Measurements from ENCODE around the gene COL8A2. TPM values are rescaled to one million over a fixed set of nuclear protein-coding genes. Genes with fewer than 3 reads are reported as not detected.

The COL8A2 gene
- total and polyA plus RNA-seq, 7 experiments from 2014 or later = 0.05 to 2.5 (median 0.20) TPM; not detected in 3

DNA sequence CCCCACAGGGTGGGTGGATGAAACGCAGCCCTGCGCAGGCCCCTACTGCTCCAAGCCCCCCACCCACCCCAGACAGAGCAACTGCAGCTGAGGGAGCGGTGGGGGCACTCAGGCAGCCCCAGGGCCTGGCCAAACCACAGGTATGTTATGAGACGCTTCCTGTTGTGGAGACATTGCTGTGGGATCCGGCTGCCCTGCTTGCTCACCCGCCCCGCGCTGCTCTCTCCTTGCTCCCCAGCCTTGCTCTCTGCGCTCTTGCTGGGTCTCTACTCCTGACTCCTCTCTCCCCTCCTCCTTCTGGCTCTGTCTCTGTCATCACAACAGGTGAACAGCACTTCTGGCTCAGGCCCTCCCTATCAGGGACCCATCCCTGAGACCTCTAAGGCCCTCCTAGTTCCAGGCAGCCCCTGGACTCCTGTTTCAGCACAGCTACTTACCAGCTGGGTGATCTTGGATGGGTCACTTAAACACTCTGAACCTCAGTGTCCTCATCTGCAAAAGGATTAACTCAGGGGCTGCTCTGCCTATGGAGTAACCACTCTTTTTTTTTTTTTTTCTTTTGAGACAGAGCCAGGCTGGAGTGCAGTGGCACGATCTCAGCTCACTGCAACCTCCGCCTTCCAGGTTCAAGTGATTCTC is 15.9 kb downstream of the COL8A2 start:
- DNase-seq (peak in 7 of 9 donors; percentile 42 to 67 (median 61)), ATAC-seq (peak; percentile 92)
- Mint-ChIP-seq H3K27me3 (no peaks in the 10 kb centered on the region), H3K4me3 (peak overlapping the region in 9 of 10 donors; percentile 12 to 85 (median 68)), H3K9me3 (peaks cover 0 to 1% (median 0%) of the 10 kb centered on the region in 11 donors), H3K27ac (peak overlapping the region; percentile 35 to 97 (median 80)), H3K4me1 (peaks cover 21 to 38% (median 32%) of the 10 kb centered on the region in 7 donors), H3K36me3 (no peaks in the 10 kb centered on the region)
- Histone ChIP-seq H3K36me3 (ENCODE audit: control insufficient read depth in 2 of 3, insufficient read depth in 3 of 3, low read length in 3 of 3) (no peaks in the 10 kb centered on the region), H3K27me3 (ENCODE audit: control insufficient read depth in 2 of 2, insufficient read depth in 2 of 2, low read length in 2 of 2) (no peaks in the 10 kb centered on the region), H3K9me3 (ENCODE audit: control insufficient read depth in 2 of 3, low read length in 3 of 3) (no peaks in the 10 kb centered on the region), H3K4me1 (ENCODE audit: control insufficient read depth in 2 of 2, insufficient read depth in 2 of 2, low read length in 2 of 2) (peaks cover 0 to 15% of the 10 kb centered on the region in 2 donors), H3K4me3 (ENCODE audit: low read length) (no peak overlapping the region), H3K27ac (ENCODE audit: low read depth, low read length) (peak overlapping the region; percentile 56)
- intact Hi-C loops (cut with micrococcal nuclease) = loop anchor here in 1 of 2 donors (1.0 kb wide), 1 partner anchor 21 kb away; the partner anchor contains the start of gene ADPRS
- ChIA-PET POLR2A (interaction anchor here (0.7 to 2.1 kb wide), 8 partner anchors 9 to 115 kb away, joined by 3 to 8 read pairs (median 4); partner anchors contain the start of genes THRAP3 and TRAPPC3), CTCF (interaction anchor here (1.7 to 2.4 kb wide), 2 partner anchors 24 to 26 kb away, joined by 6 to 9 read pairs; no protein-coding TSS in a partner anchor)

DNA sequence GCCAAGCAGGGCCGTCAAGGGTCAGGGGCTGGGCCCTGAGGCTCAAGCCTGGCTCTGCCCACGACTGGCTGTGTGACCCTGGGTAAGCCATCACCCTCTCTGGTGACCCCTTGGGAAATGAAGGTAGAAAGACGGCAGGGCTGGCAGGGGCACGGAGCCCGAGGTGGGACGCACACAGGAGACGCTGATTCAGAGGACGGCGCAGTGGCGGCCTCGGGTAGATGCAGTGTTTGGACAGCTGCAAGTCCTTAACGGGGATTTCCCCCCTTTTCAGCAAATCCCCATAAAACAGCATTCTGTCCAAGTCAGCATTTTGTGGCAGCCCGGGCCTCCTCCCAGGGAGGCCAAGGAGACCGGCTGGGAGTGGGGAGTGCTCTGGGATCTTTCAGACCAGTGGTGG is 16.7 kb downstream of the COL8A2 start:
- peak overlapping the region in 5 of 10 donors; percentile 42 to 75 (median 66) for H3K4me3 Mint-ChIP-seq
- CTCF ChIA-PET = interaction anchor here (2.0 kb wide), 1 partner anchor 80 kb away, joined by 5 read pairs; no protein-coding TSS in a partner anchor

DNA sequence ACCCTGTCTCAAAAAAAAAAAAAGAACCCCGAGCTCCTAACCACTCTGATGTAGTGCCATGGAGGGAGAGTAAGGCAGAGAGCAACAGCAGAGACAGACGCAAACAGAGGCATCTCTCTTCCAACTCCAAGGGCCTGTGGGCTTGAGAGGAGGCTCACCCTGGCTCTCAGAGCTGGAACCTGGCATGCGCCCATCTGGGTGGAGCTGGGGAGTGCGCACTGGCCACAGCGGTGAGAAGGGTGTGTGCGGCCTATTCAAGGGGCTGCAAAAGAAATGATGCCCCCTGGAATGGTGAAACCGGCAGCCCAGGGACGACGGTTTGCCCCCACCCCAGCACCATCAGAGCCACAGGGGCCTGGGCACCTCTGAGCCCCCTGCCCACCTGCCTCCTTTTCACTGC is 17.6 kb downstream of the COL8A2 start:
- peaks cover 0 to under 1% (median 0%) of the 10 kb centered on the region in 11 donors for H3K9me3 Mint-ChIP-seq
- H3K27ac Mint-ChIP-seq = peak overlapping the region in 6 of 9 donors; percentile 25 to 95 (median 76)
- H3K4me1 ChIP-seq (ENCODE audit: control insufficient read depth in 2 of 2, insufficient read depth in 2 of 2, low read length in 2 of 2) = peaks cover 0 to 15% of the 10 kb centered on the region in 2 donors
- intact Hi-C loops (cut with micrococcal nuclease) = no loop called here
- ChIA-PET CTCF (interaction anchor here (0.6 to 3.4 kb wide), 3 partner anchors 26 to 81 kb away, joined by 3 to 20 read pairs (median 5); no protein-coding TSS in a partner anchor), POLR2A (interaction anchor here (1.0 kb wide), 1 partner anchor 26 kb away, joined by 4 read pairs; no protein-coding TSS in a partner anchor)
- no peaks in the 10 kb centered on the region for H3K27me3 ChIP-seq (ENCODE audit: control insufficient read depth in 2 of 2, insufficient read depth in 2 of 2, low read length in 2 of 2)
- no peak for ATAC-seq
- no peaks in the 10 kb centered on the region for H3K36me3 ChIP-seq (ENCODE audit: control insufficient read depth in 2 of 3, insufficient read depth in 3 of 3, low read length in 3 of 3)
- peaks cover 21 to 37% (median 30%) of the 10 kb centered on the region in 7 donors for H3K4me1 Mint-ChIP-seq
- no peak for DNase-seq
- H3K36me3 Mint-ChIP-seq = no peaks in the 10 kb centered on the region
- no peaks in the 10 kb centered on the region for H3K27me3 Mint-ChIP-seq
- H3K4me3 Mint-ChIP-seq = no peak overlapping the region
- no peak overlapping the region for H3K4me3 ChIP-seq (ENCODE audit: low read length)
- no peak overlapping the region for H3K27ac ChIP-seq (ENCODE audit: low read depth, low read length)
- no peaks in the 10 kb centered on the region for H3K9me3 ChIP-seq (ENCODE audit: control insufficient read depth in 2 of 3, low read length in 3 of 3)

More for the DNA sequence above, 16.7 kb downstream of the COL8A2 start:
- Mint-ChIP-seq H3K27ac (peak overlapping the region; percentile 3 to 95 (median 79)), H3K9me3 (peaks cover 0 to 1% (median 0%) of the 10 kb centered on the region in 11 donors), H3K4me1 (peaks cover 21 to 38% (median 30%) of the 10 kb centered on the region in 7 donors), H3K36me3 (no peaks in the 10 kb centered on the region), H3K27me3 (no peaks in the 10 kb centered on the region)
- Histone ChIP-seq H3K27ac (ENCODE audit: low read depth, low read length) (no peak overlapping the region), H3K9me3 (ENCODE audit: control insufficient read depth in 2 of 3, low read length in 3 of 3) (no peaks in the 10 kb centered on the region), H3K4me3 (ENCODE audit: low read length) (no peak overlapping the region), H3K4me1 (ENCODE audit: control insufficient read depth in 2 of 2, insufficient read depth in 2 of 2, low read length in 2 of 2) (peaks cover 0 to 15% of the 10 kb centered on the region in 2 donors), H3K36me3 (ENCODE audit: control insufficient read depth in 2 of 3, insufficient read depth in 3 of 3, low read length in 3 of 3) (no peaks in the 10 kb centered on the region), H3K27me3 (ENCODE audit: control insufficient read depth in 2 of 2, insufficient read depth in 2 of 2, low read length in 2 of 2) (no peaks in the 10 kb centered on the region)
- ATAC-seq (no peak), DNase-seq (no peak)
- intact Hi-C loops (cut with micrococcal nuclease) = no loop called here
- POLR2A ChIA-PET = interaction anchor here (0.7 to 1.9 kb wide), 5 partner anchors 10 to 115 kb away, joined by 3 to 8 read pairs (median 4); partner anchors contain the start of genes THRAP3 and TRAPPC3

DNA sequence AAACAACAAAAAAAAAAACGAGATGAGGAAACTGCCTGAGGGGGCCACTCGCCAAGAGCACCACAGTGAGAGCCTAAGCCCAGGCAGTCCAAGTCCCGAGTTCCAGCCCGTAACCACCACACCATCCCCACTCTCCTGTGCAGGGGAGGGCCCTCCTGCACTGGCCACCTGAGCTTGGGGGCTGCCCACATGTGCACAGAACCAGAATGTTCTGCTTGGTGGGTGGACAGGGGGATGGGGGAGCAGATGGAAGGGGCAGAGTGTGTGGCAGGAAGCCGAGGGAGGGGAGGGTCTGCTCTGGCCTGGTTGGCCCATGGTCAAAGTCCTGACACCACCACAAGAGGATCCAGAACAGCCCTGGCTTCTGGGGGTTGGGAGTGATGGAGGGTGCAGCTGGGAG is 18.8 kb downstream of the COL8A2 start:
- no peaks in the 10 kb centered on the region for H3K36me3 ChIP-seq (ENCODE audit: control insufficient read depth in 2 of 3, insufficient read depth in 3 of 3, low read length in 3 of 3)
- CTCF ChIA-PET = interaction anchor here (2.0 to 3.4 kb wide), 2 partner anchors 27 to 82 kb away, joined by 5 to 20 read pairs; no protein-coding TSS in a partner anchor
- H3K9me3 ChIP-seq (ENCODE audit: control insufficient read depth in 2 of 3, low read length in 3 of 3) = no peaks in the 10 kb centered on the region
- Mint-ChIP-seq H3K4me1 (peaks cover 17 to 30% (median 27%) of the 10 kb centered on the region in 7 donors), H3K4me3 (no peak overlapping the region), H3K9me3 (no peaks in the 10 kb centered on the region), H3K27me3 (no peaks in the 10 kb centered on the region), H3K27ac (no peak overlapping the region), H3K36me3 (no peaks in the 10 kb centered on the region)
- DNase-seq (no peak), ATAC-seq (no peak)
- intact Hi-C loops (cut with micrococcal nuclease) = no loop called here
- no peak overlapping the region for H3K27ac ChIP-seq (ENCODE audit: low read depth, low read length)
- POLR2A ChIA-PET = interaction anchor here (1.0 kb wide), 1 partner anchor 27 kb away, joined by 4 read pairs; no protein-coding TSS in a partner anchor
- no peak overlapping the region for H3K4me3 ChIP-seq (ENCODE audit: low read length)
- H3K27me3 ChIP-seq (ENCODE audit: control insufficient read depth in 2 of 2, insufficient read depth in 2 of 2, low read length in 2 of 2) = no peaks in the 10 kb centered on the region
- H3K4me1 ChIP-seq (ENCODE audit: control insufficient read depth in 2 of 2, insufficient read depth in 2 of 2, low read length in 2 of 2) = peaks cover 0 to 15% of the 10 kb centered on the region in 2 donors

DNA sequence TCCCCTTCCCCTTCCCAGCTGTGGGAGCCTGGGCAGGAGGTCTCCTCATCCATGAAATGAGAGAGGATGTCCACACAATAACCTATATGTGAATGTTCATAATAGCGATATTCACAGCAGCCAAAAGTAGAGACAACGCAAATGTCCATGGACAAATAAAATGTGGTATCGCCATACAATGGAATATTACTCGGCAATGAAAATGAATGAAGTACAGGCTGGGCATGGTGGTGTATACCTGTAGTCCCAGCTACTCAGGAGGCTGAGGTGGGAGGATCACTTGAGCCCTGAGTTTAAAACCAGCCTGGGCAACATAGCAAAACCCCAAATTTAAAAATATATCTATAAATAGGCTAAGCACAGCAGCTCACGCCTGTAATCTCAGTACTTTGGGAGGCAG is 23.5 kb downstream of the COL8A2 start:
- ChIA-PET POLR2A (interaction anchor here (1.0 to 1.5 kb wide), 2 partner anchors 55 to 56 kb away, joined by 3 read pairs; partner anchors contain the start of gene MAP7D1), CTCF (interaction anchor here (2.7 to 5.2 kb wide), 2 partner anchors 32 to 86 kb away, joined by 10 to 77 read pairs; no protein-coding TSS in a partner anchor)
- no peak for DNase-seq
- Mint-ChIP-seq H3K27me3 (no peaks in the 10 kb centered on the region), H3K36me3 (peaks cover 0 to 1% (median 0%) of the 10 kb centered on the region in 5 donors), H3K4me3 (no peak overlapping the region), H3K9me3 (no peaks in the 10 kb centered on the region), H3K27ac (no peak overlapping the region), H3K4me1 (peaks cover 0 to 10% (median 2%) of the 10 kb centered on the region in 7 donors)
- Histone ChIP-seq H3K9me3 (ENCODE audit: control insufficient read depth in 2 of 3, low read length in 3 of 3) (no peaks in the 10 kb centered on the region), H3K27ac (ENCODE audit: low read depth, low read length) (no peak overlapping the region), H3K27me3 (ENCODE audit: control insufficient read depth in 2 of 2, insufficient read depth in 2 of 2, low read length in 2 of 2) (no peaks in the 10 kb centered on the region), H3K4me1 (ENCODE audit: control insufficient read depth in 2 of 2, insufficient read depth in 2 of 2, low read length in 2 of 2) (no peaks in the 10 kb centered on the region), H3K4me3 (ENCODE audit: low read length) (no peak overlapping the region), H3K36me3 (ENCODE audit: control insufficient read depth in 2 of 3, insufficient read depth in 3 of 3, low read length in 3 of 3) (peaks cover 0 to 4% (median 0%) of the 10 kb centered on the region in 3 experiments)
- no peak for ATAC-seq
- intact Hi-C loops (cut with micrococcal nuclease) = loop anchor here in 1 of 2 donors (5.0 kb wide), 1 partner anchor 1331 kb away; no protein-coding TSS in a partner anchor

DNA sequence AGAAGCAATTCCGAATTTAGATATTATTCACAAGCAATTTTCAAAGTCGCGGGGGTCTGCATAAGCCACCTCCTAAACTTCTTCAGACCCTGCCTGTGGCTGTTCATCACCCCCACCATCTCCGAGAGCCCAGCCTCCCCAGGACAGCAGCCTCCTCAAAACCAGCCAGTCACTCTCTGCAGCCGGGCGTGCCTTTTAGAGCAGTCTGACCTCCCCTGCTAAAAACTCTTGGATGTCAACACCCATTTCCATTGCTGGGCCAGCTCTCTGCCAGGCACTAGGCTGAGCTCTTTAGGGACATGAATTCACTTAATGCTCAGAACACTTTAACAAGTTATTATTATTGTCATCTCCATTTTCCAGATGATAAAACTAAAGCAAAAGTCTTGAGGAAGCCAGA is 24.6 kb downstream of the COL8A2 start:
- H3K27ac ChIP-seq (ENCODE audit: low read depth, low read length) = no peak overlapping the region
- H3K27me3 ChIP-seq (ENCODE audit: control insufficient read depth in 2 of 2, insufficient read depth in 2 of 2, low read length in 2 of 2) = no peaks in the 10 kb centered on the region
- H3K4me1 ChIP-seq (ENCODE audit: control insufficient read depth in 2 of 2, insufficient read depth in 2 of 2, low read length in 2 of 2) = no peaks in the 10 kb centered on the region
- ATAC-seq = no peak
- ChIA-PET POLR2A (interaction anchor here (0.5 to 1.0 kb wide), 2 partner anchors 34 to 40 kb away, joined by 3 to 4 read pairs; no protein-coding TSS in a partner anchor), CTCF (interaction anchor here (0.6 to 5.2 kb wide), 11 partner anchors 33 to 1795 kb away, joined by 3 to 77 read pairs (median 3); partner anchors contain the start of genes THRAP3 and TRAPPC3)
- no peaks in the 10 kb centered on the region for H3K9me3 Mint-ChIP-seq
- H3K4me3 ChIP-seq (ENCODE audit: low read length) = no peak overlapping the region
- DNase-seq = no peak
- peaks cover 0 to 10% (median 2%) of the 10 kb centered on the region in 7 donors for H3K4me1 Mint-ChIP-seq
- H3K27ac Mint-ChIP-seq = no peak overlapping the region
- H3K27me3 Mint-ChIP-seq = no peaks in the 10 kb centered on the region
- H3K9me3 ChIP-seq (ENCODE audit: control insufficient read depth in 2 of 3, low read length in 3 of 3) = no peaks in the 10 kb centered on the region
- H3K36me3 Mint-ChIP-seq = peaks cover 0 to 5% (median 0%) of the 10 kb centered on the region in 5 donors
- intact Hi-C loops (cut with micrococcal nuclease) = loop anchor here in 1 of 2 donors (5.0 kb wide), 1 partner anchor 1332 kb away; no protein-coding TSS in a partner anchor
- peak overlapping the region in 1 of 10 donors; percentile 50 for H3K4me3 Mint-ChIP-seq
- peaks cover 0 to 16% (median 0%) of the 10 kb centered on the region in 3 experiments for H3K36me3 ChIP-seq (ENCODE audit: control insufficient read depth in 2 of 3, insufficient read depth in 3 of 3, low read length in 3 of 3)

Data from naive thymus-derived CD4-positive, alpha-beta T cell (primary cell).